Fibroblast of skin of left biceps (primary cell): ENCODE measurements around the gene PMEL.
A peak's percentile ranks its signal among the peaks of the same experiment; 100 is the strongest.

Source experiments
- DNase-seq, 2 experiments: peaks; one replicate each; pipeline ENCODE4 v3.0.0-alpha.2; 2013; ENCODE audit warnings: low read depth in 2 of 2

Gene PMEL

GRCh38 chr12:55942055-55942454, 23.8 kb downstream of the PMEL start:
- no peak for DNase-seq

GRCh38 chr12:55940065-55940732, 25.6 kb downstream of the PMEL start:
- DNase-seq = no peak

- no peak for DNase-seq
Observed at GRCh38 chr12:55938826-55939501, 26.9 kb downstream of the PMEL start.

- DNase-seq = no peak
Observed at GRCh38 chr12:55937981-55938380, 27.9 kb downstream of the PMEL start.

GRCh38 chr12:55935738-55936151, 30.1 kb downstream of the PMEL start:
- no peak for DNase-seq

GRCh38 chr12:55934773-55935172, 31.1 kb downstream of the PMEL start:
- DNase-seq = no peak

- no peak for DNase-seq
Observed at GRCh38 chr12:55933799-55934742, 31.8 kb downstream of the PMEL start.

GRCh38 chr12:55933169-55933798, 32.6 kb downstream of the PMEL start:
- DNase-seq = no peak

- DNase-seq = no peak
Observed at GRCh38 chr12:55932551-55932910, 33.3 kb downstream of the PMEL start.

- DNase-seq = no peak
Observed at GRCh38 chr12:55931780-55932550, 33.9 kb downstream of the PMEL start.

GRCh38 chr12:55931317-55931779, 34.5 kb downstream of the PMEL start:
- no peak for DNase-seq

GRCh38 chr12:55930771-55931316, 35.0 kb downstream of the PMEL start, which contains the start of gene DGKA:
DGKA (plus strand) TSS chr12:55931162; CDS start chr12:55936504, 5,342 bp downstream.
- DNase-seq = peak; percentile 65

GRCh38 chr12:55929306-55929791, 36.5 kb downstream of the PMEL start:
- DNase-seq = no peak

- DNase-seq = no peak
Observed at GRCh38 chr12:55927588-55928502, 38.0 kb downstream of the PMEL start, which contains the start of gene PYM1. PYM1 (minus strand) TSS chr12:55927894; CDS start chr12:55927761, 133 bp downstream.

GRCh38 chr12:55926738-55927587, 38.9 kb downstream of the PMEL start:
- peak; percentile 83 to 84 for DNase-seq

GRCh38 chr12:55925870-55926737, 39.7 kb downstream of the PMEL start:
- no peak for DNase-seq

- no peak for DNase-seq
Observed at GRCh38 chr12:55925371-55925770, 40.5 kb downstream of the PMEL start.
